ENCODE results near the gene FOXG1. TPM values are rescaled to one million over a fixed set of nuclear protein-coding genes. Genes with fewer than 3 reads are reported as not detected.
A peak's percentile ranks its signal among the peaks of the same experiment; 100 is the strongest.

Gene FOXG1
- total RNA-seq, 1 experiment from 2014 or later = not detected

- H3K27ac ChIP-seq (ENCODE audit: low read depth, low read length) = no peak overlapping the region
- H3K36me3 ChIP-seq (ENCODE audit: control insufficient read depth in 1 of 2, insufficient read depth in 2 of 2, low read length in 2 of 2) = no peaks in the 10 kb centered on the region
- RAD21 ChIA-PET (ENCODE audit: low non-redundant PET in 1 of 2, low total read pairs in 2 of 2, uncharacterized antibody in 2 of 2, unreplicated experiment in 2 of 2) = no interaction called here
- BruUV-seq (replicated peaks) = no TSS peak
- H3K4me2 ChIP-seq (ENCODE audit: low read length) = no peak overlapping the region
- no peaks in the 10 kb centered on the region for H3K79me2 ChIP-seq (ENCODE audit: insufficient read depth, low read length)
- peak; percentile 7 for DNase-seq (ENCODE audit: low read depth, low spot score)
- H3K4me3 ChIP-seq (replicated peaks in 1 of 2; ENCODE audit: low read depth in 1 of 2, low read length in 2 of 2) = no peak overlapping the region
- no peak overlapping the region for H2AFZ ChIP-seq (ENCODE audit: low read depth, low read length, poor library complexity, severe bottlenecking)
- no peaks in the 10 kb centered on the region for H3K27me3 ChIP-seq (ENCODE audit: insufficient read depth, low read length)
- H3K9ac ChIP-seq (ENCODE audit: low read length) = no peak overlapping the region
- H3K4me1 ChIP-seq (ENCODE audit: control insufficient read depth in 1 of 2, insufficient read depth in 2 of 2, low read length in 2 of 2) = no peaks in the 10 kb centered on the region
- H3K9me3 ChIP-seq (ENCODE audit: control insufficient read depth in 1 of 2, insufficient read depth in 1 of 2, low read depth in 1 of 2, low read length in 2 of 2) = peaks cover 0 to 15% of the 10 kb centered on the region in 2 experiments; a peak in 2 of 4 replicates
- intact Hi-C loops (cut with micrococcal nuclease) = loop anchor here (5.0 kb wide), 2 partner anchors 1461 to 1691 kb away; no protein-coding TSS in a partner anchor
- CTCF ChIA-PET = no interaction called here
- no peaks in the 10 kb centered on the region for H4K20me1 ChIP-seq (ENCODE audit: insufficient read depth)
- POLR2A ChIA-PET = no interaction called here
- H3K9me2 ChIP-seq (ENCODE audit: insufficient read depth) = no peaks in the 10 kb centered on the region
- TF ChIP-seq ZFX (IDR thresholded peaks at IDR 0.05) (no peak), CTCF (IDR thresholded peaks at IDR 0.05 in 2 of 3, conservative IDR thresholded peaks at IDR 0.05 in 1 of 3; ENCODE audit: borderline replicate concordance in 1 of 3, insufficient read depth in 1 of 3, low read depth in 2 of 3, low read length in 2 of 3) (peak in 2 of 3 experiments; percentile 31 to 43; a peak in 2 of 6 replicates)
- no peak for ATAC-seq
These were observed 15.0 kb upstream of the FOXG1 start for GRCh38 chr14:28751467-28752058.

GRCh38 chr14:28754209-28754985 lies 12.2 kb upstream of the FOXG1 start:
- ChIA-PET CTCF (no interaction called here), POLR2A (no interaction called here), RAD21 (ENCODE audit: low non-redundant PET in 1 of 2, low total read pairs in 2 of 2, uncharacterized antibody in 2 of 2, unreplicated experiment in 2 of 2) (no interaction called here)
- H3K4me1 ChIP-seq (ENCODE audit: control insufficient read depth in 1 of 2, insufficient read depth in 2 of 2, low read length in 2 of 2) = no peaks in the 10 kb centered on the region
- no peak overlapping the region for H3K27ac ChIP-seq (ENCODE audit: low read depth, low read length)
- no peaks in the 10 kb centered on the region for H3K79me2 ChIP-seq (ENCODE audit: insufficient read depth, low read length)
- BruUV-seq (replicated peaks) = no TSS peak
- no peak overlapping the region for H2AFZ ChIP-seq (ENCODE audit: low read depth, low read length, poor library complexity, severe bottlenecking)
- H3K9ac ChIP-seq (ENCODE audit: low read length) = no peak overlapping the region
- TF ChIP-seq RAD21 (IDR thresholded peaks at IDR 0.05; ENCODE audit: low read depth) (peak; percentile 43), SP1 (IDR thresholded peaks at IDR 0.05; ENCODE audit: low read depth) (no peak), CTCF (IDR thresholded peaks at IDR 0.05 in 2 of 3, conservative IDR thresholded peaks at IDR 0.05 in 1 of 3; ENCODE audit: borderline replicate concordance in 1 of 3, insufficient read depth in 1 of 3, low read depth in 2 of 3, low read length in 2 of 3) (peak in 2 of 3 experiments; percentile 46 to 58; a peak in 4 of 6 replicates), CBX3 (IDR thresholded peaks at IDR 0.05; ENCODE audit: low read depth) (no peak), FOSL1 (IDR thresholded peaks at IDR 0.05; ENCODE audit: low read depth) (no peak)
- H3K4me2 ChIP-seq (ENCODE audit: low read length) = no peak overlapping the region
- H3K9me2 ChIP-seq (ENCODE audit: insufficient read depth) = no peaks in the 10 kb centered on the region
- peaks cover 0 to 11% of the 10 kb centered on the region in 2 experiments; a peak in 2 of 4 replicates for H3K9me3 ChIP-seq (ENCODE audit: control insufficient read depth in 1 of 2, insufficient read depth in 1 of 2, low read depth in 1 of 2, low read length in 2 of 2)
- ATAC-seq (no peak), DNase-seq (ENCODE audit: low read depth, low spot score) (no peak)
- H3K4me3 ChIP-seq (replicated peaks in 1 of 2; ENCODE audit: low read depth in 1 of 2, low read length in 2 of 2) = no peak overlapping the region
- intact Hi-C loops (cut with micrococcal nuclease) = loop anchor here (2.0 to 5.0 kb wide), 4 partner anchors 782 to 1688 kb away; no protein-coding TSS in a partner anchor
- H3K27me3 ChIP-seq (ENCODE audit: insufficient read depth, low read length) = no peaks in the 10 kb centered on the region
- no peaks in the 10 kb centered on the region for H3K36me3 ChIP-seq (ENCODE audit: control insufficient read depth in 1 of 2, insufficient read depth in 2 of 2, low read length in 2 of 2)
- H4K20me1 ChIP-seq (ENCODE audit: insufficient read depth) = no peaks in the 10 kb centered on the region

Measured in HCT116 (cell line).